Astrocyte (in vitro differentiated cells and primary cell): ENCODE measurements around the gene JMJD6. TPM values are rescaled to one million over a fixed set of nuclear protein-coding genes. Genes with fewer than 3 reads are reported as not detected.
"Not testable (repeated sequence)": the region's sequence is repeated elsewhere in the genome, so short reads cannot be mapped to it uniquely, and the experiment has no call there.

ENCODE experiments used
- DNase-seq: peaks from one replicate; pipeline ENCODE4 v3.0.0-alpha.2; 2010; ENCODE audit warnings: low read depth
- FAIRE-seq: peaks from 2 replicates; lab custom pipeline; 2011; peaks lifted over from hg19 to GRCh38; lab: Jason Lieb, UNC
- H2AFZ ChIP-seq: 2 replicates; pipeline ENCODE4 v1.6.0; 2012; ENCODE audit warnings: low read depth, low read length, inconsistent platforms
- H3K27ac ChIP-seq: 2 replicates; pipeline ENCODE4 v1.5.1; 2011; ENCODE audit warnings: low read depth, low read length, inconsistent platforms
- H3K27me3 ChIP-seq: 2 replicates; pipeline ENCODE4 v1.6.0; 2011; ENCODE audit warnings: low read length, inconsistent platforms; ENCODE audit not compliant: insufficient read depth
- H3K36me3 ChIP-seq: 2 replicates; pipeline ENCODE4 v1.5.1; 2011; ENCODE audit warnings: low read length, inconsistent platforms; ENCODE audit not compliant: insufficient read depth
- H3K4me1 ChIP-seq: 2 replicates; pipeline ENCODE4 v1.5.1; 2011; ENCODE audit warnings: low read length, inconsistent platforms; ENCODE audit not compliant: insufficient read depth
- H3K4me2 ChIP-seq: 2 replicates; pipeline ENCODE4 v1.6.0; 2012; ENCODE audit warnings: low read length, inconsistent platforms
- H3K4me3 ChIP-seq: 2 replicates; pipeline ENCODE4 v1.5.1; 2011; ENCODE audit warnings: low read depth, mild to moderate bottlenecking, low read length, inconsistent platforms; ENCODE audit not compliant: insufficient read depth
- H3K79me2 ChIP-seq: 2 replicates; pipeline ENCODE4 v1.6.0; 2012; ENCODE audit warnings: mild to moderate bottlenecking, low read length, inconsistent platforms; ENCODE audit not compliant: insufficient read depth
- H3K9ac ChIP-seq: 2 replicates; pipeline ENCODE4 v1.6.0; 2012; ENCODE audit warnings: mild to moderate bottlenecking, low read length, inconsistent platforms
- H3K9me3 ChIP-seq: 2 replicates; pipeline ENCODE4 v1.5.1; 2012; ENCODE audit warnings: low read depth, mild to moderate bottlenecking, low read length, inconsistent platforms; ENCODE audit not compliant: insufficient read depth
- H4K20me1 ChIP-seq: 2 replicates; pipeline ENCODE4 v1.6.0; 2012; ENCODE audit warnings: low read length, inconsistent platforms; ENCODE audit not compliant: insufficient read depth
- H3K27ac Mint-ChIP-seq: one replicate; pipeline ENCODE4 v1.8.0; 2021; ENCODE audit warnings: mild to moderate bottlenecking, mixed read lengths; ENCODE audit not compliant: unreplicated experiment
- H3K27me3 Mint-ChIP-seq: one replicate; pipeline ENCODE4 v1.8.0; 2021; ENCODE audit warnings: low read depth, mixed read lengths; ENCODE audit not compliant: unreplicated experiment
- H3K36me3 Mint-ChIP-seq: one replicate; pipeline ENCODE4 v1.8.0; 2021; ENCODE audit warnings: low read depth, mixed read lengths; ENCODE audit not compliant: unreplicated experiment
- H3K4me1 Mint-ChIP-seq: one replicate; pipeline ENCODE4 v1.8.0; 2021; ENCODE audit warnings: low read depth, mixed read lengths; ENCODE audit not compliant: unreplicated experiment
- H3K4me3 Mint-ChIP-seq: one replicate; pipeline ENCODE4 v1.8.0; 2021; ENCODE audit warnings: mild to moderate bottlenecking, moderate library complexity, mixed read lengths; ENCODE audit not compliant: unreplicated experiment
- H3K9me3 Mint-ChIP-seq: one replicate; pipeline ENCODE4 v1.8.0; 2021; ENCODE audit warnings: mild to moderate bottlenecking, mixed read lengths; ENCODE audit not compliant: unreplicated experiment
- EZH2 ChIP-seq: IDR thresholded peaks from 2 replicates; pipeline ENCODE4 v1.6.1; 2012; ENCODE audit warnings: mild to moderate bottlenecking, low read length, inconsistent platforms; ENCODE audit not compliant: insufficient read depth
- total RNA-seq: library from RNA; stranded (reverse); gene quantifications from 2 replicates; pipeline ENCODE4 v1.2.1, GENCODE V29; 2021
- TF ChIP-seq, protein P1 (sequence below): IDR thresholded peaks from 2 replicates; pipeline ENCODE4 v1.5.1; 2011; ENCODE audit warnings: low read depth, mild to moderate bottlenecking, inconsistent platforms, low read length, moderate library complexity; ENCODE audit not compliant: insufficient read depth

Gene JMJD6
- total RNA-seq, 1 donor from 2014 or later: 45.5 TPM

DNA sequence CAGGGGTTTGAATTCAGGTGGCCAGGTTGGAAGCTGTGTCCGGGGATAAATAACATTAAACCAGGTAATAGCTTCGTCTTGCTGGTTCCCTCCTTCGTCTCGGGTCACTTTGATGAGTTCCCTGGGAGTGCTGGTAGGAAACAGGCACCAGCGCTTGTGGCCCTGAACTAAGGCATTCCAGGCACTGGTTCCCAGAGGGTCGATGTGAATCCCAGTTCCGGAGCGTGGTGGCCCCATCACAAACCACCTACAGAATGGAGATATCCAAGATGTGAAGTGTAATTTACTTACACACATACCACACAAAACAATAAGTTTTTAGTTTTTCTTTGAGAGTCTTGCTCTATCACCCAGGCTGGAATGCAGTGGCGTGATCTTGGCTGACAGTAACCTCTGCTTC, 2.6 kb downstream of the JMJD6 start:
- DNase-seq: no peak
- Histone ChIP-seq H3K9ac (no peak overlapping the region), H3K36me3 (peaks cover 50% of the 10 kb centered on the region), H3K4me2 (peak overlapping the region; percentile 98), H3K4me3 (no peak overlapping the region), H3K27me3 (no peaks in the 10 kb centered on the region), H3K27ac (no peak overlapping the region), H3K79me2 (peaks cover 84% of the 10 kb centered on the region), H3K4me1 (peaks cover 16% of the 10 kb centered on the region), H2AFZ (no peak overlapping the region), H3K9me3 (no peaks in the 10 kb centered on the region), H4K20me1 (peaks cover 70% of the 10 kb centered on the region)
- peaks cover 17% of the 10 kb centered on the region for H3K36me3 Mint-ChIP-seq
- H3K4me1 Mint-ChIP-seq: peaks cover 4% of the 10 kb centered on the region
- TF ChIP-seq EZH2: no peak
- TF ChIP-seq, protein P1, sequence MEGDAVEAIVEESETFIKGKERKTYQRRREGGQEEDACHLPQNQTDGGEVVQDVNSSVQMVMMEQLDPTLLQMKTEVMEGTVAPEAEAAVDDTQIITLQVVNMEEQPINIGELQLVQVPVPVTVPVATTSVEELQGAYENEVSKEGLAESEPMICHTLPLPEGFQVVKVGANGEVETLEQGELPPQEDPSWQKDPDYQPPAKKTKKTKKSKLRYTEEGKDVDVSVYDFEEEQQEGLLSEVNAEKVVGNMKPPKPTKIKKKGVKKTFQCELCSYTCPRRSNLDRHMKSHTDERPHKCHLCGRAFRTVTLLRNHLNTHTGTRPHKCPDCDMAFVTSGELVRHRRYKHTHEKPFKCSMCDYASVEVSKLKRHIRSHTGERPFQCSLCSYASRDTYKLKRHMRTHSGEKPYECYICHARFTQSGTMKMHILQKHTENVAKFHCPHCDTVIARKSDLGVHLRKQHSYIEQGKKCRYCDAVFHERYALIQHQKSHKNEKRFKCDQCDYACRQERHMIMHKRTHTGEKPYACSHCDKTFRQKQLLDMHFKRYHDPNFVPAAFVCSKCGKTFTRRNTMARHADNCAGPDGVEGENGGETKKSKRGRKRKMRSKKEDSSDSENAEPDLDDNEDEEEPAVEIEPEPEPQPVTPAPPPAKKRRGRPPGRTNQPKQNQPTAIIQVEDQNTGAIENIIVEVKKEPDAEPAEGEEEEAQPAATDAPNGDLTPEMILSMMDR: no peak
- no peaks in the 10 kb centered on the region for H3K27me3 Mint-ChIP-seq
- H3K4me3 Mint-ChIP-seq: peak overlapping the region; percentile 97
- H3K9me3 Mint-ChIP-seq: no peaks in the 10 kb centered on the region
- FAIRE-seq: no peak
- H3K27ac Mint-ChIP-seq: peak overlapping the region; percentile 34

DNA sequence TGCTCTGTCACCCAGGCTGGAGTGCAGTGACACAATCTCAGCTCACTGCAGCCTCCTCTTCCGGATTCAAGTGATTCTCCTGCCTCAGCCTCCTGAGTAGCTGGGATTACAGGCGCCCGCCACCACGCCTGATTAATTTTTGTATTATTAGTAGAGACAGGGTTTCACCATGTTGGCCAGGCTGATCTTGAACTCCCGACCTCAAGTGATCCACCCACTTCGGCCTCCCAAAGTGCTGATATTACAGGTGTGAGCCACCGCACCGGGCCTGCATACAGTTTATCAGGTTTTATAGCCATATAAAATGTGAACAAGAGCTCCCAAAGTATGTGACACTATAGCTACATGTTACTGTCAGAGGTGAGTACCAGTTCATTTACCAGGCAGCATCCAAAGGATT, 3.4 kb downstream of the JMJD6 start:
- Histone ChIP-seq H3K36me3 (peaks cover 59% of the 10 kb centered on the region), H3K79me2 (peaks cover 79% of the 10 kb centered on the region), H4K20me1 (peaks cover 72% of the 10 kb centered on the region), H3K4me1 (peaks cover 15% of the 10 kb centered on the region)
- not testable (repeated sequence) for FAIRE-seq, H2AFZ ChIP-seq, H3K4me1 Mint-ChIP-seq, H3K27me3 ChIP-seq, H3K9ac ChIP-seq, H3K27me3 Mint-ChIP-seq, H3K4me2 ChIP-seq, H3K27ac Mint-ChIP-seq, H3K9me3 ChIP-seq, DNase-seq, H3K27ac ChIP-seq, H3K9me3 Mint-ChIP-seq, H3K4me3 ChIP-seq
- Mint-ChIP-seq H3K36me3 (peaks cover 19% of the 10 kb centered on the region), H3K4me3 (peak overlapping the region; percentile 34)

DNA sequence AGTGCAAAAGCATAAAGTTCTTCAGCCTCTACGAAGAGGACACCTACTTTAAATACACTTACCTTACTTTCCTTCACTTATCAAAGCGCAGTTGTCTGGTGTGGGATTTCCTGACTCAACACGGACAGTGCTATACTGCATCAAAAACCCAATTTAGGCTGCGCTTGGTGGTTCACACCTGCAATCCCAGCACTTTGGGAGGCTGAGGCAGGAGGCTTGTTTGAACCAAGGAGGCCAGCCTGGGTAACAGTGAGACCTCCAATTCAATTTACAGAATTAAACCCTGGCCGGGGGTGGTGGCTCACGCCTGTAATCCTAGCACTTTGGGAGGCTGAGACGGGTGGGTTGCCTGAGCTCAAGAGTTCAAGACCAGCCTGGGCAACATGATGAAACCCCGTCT, 4.1 kb downstream of the JMJD6 start:
- Histone ChIP-seq H3K4me2 (no peak overlapping the region), H3K36me3 (peaks cover 60% of the 10 kb centered on the region), H3K27me3 (no peaks in the 10 kb centered on the region), H3K79me2 (peaks cover 74% of the 10 kb centered on the region), H4K20me1 (peaks cover 65% of the 10 kb centered on the region), H3K9ac (no peak overlapping the region), H3K27ac (no peak overlapping the region), H3K4me3 (no peak overlapping the region), H2AFZ (no peak overlapping the region), H3K9me3 (no peaks in the 10 kb centered on the region), H3K4me1 (peaks cover 14% of the 10 kb centered on the region)
- Mint-ChIP-seq H3K4me3 (no peak overlapping the region), H3K27me3 (no peaks in the 10 kb centered on the region), H3K4me1 (peaks cover 5% of the 10 kb centered on the region), H3K9me3 (no peaks in the 10 kb centered on the region), H3K36me3 (peaks cover 19% of the 10 kb centered on the region), H3K27ac (no peak overlapping the region)
- no peak for FAIRE-seq
- DNase-seq: no peak
- no peak for TF ChIP-seq EZH2
- TF ChIP-seq, protein P1: no peak
